HG03025 (cell line): Measurements from ENCODE around the gene APBB1.
A peak's percentile ranks its signal among the peaks of the same experiment; 100 is the strongest.
"Not testable (repeated sequence)": the region's sequence is repeated elsewhere in the genome, so short reads cannot be mapped to it uniquely, and the experiment has no call there.

Source experiments
- ATAC-seq: cut with Tn5 transposase; IDR thresholded peaks from one replicate; pipeline ENCODE4 v1.9.1; 2021; ENCODE audit warnings: mild to moderate bottlenecking, moderate library complexity; ENCODE audit not compliant: unreplicated experiment, low FRiP score

APBB1 gene

DNA sequence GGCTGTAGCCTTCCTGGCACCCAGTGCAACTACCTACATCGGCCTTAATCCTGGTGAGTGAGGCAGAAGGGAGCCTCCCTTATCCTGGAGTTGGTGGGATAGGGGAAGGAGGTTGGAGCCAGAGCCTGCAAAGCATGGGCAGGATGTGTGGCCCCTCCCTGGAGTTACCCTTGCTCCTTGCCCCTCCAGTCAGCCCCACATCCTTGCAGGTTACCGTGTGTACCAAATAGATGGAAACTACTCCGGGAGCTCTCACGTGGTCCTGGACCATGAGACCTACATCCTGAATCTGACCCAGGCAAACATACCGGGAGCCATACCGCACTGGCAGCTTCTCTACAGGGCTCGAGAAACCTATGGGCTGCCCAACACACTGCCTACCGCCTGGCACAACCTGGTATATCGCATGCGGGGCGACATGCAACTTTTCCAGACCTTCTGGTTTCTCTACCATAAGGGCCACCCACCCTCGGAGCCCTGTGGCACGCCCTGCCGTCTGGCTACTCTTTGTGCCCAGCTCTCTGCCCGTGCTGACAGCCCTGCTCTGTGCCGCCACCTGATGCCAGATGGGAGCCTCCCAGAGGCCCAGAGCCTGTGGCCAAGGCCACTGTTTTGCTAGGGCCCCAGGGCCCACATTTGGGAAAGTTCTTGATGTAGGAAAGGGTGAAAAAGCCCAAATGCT is 24.8 kb downstream of the APBB1 start:
- no peak for ATAC-seq

DNA sequence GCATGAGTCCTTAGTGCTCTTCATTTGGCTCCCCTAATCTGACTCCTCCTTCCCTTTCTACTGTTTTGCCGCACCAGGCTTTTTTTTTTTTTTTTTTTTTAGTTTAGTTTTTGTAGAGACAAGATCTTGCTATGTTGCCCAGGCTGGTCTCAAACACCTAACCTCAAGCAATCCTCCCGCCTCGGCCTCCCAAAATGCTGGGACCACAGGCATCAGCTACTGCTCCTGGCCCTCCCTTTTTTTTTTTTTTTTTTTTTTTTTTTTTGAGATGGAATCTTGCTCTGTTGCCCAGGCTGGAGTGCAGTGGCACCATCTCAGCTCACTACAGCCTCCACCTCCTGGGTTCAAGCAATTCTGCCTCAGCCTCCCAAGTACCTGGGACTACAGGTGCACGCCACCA is 26.6 kb downstream of the APBB1 start:
- not testable (repeated sequence) for ATAC-seq

DNA sequence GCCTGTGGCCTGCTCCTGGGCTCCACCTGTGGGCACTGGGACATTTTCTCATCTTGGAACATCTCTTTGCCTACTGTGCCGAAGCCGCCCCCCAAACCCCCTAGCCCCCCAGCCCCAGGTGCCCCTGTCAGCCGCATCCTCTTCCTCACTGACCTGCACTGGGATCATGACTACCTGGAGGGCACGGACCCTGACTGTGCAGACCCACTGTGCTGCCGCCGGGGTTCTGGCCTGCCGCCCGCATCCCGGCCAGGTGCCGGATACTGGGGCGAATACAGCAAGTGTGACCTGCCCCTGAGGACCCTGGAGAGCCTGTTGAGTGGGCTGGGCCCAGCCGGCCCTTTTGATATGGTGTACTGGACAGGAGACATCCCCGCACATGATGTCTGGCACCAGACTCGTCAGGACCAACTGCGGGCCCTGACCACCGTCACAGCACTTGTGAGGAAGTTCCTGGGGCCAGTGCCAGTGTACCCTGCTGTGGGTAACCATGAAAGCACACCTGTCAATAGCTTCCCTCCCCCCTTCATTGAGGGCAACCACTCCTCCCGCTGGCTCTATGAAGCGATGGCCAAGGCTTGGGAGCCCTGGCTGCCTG is 27.3 kb downstream of the APBB1 start:
- ATAC-seq = no peak

DNA sequence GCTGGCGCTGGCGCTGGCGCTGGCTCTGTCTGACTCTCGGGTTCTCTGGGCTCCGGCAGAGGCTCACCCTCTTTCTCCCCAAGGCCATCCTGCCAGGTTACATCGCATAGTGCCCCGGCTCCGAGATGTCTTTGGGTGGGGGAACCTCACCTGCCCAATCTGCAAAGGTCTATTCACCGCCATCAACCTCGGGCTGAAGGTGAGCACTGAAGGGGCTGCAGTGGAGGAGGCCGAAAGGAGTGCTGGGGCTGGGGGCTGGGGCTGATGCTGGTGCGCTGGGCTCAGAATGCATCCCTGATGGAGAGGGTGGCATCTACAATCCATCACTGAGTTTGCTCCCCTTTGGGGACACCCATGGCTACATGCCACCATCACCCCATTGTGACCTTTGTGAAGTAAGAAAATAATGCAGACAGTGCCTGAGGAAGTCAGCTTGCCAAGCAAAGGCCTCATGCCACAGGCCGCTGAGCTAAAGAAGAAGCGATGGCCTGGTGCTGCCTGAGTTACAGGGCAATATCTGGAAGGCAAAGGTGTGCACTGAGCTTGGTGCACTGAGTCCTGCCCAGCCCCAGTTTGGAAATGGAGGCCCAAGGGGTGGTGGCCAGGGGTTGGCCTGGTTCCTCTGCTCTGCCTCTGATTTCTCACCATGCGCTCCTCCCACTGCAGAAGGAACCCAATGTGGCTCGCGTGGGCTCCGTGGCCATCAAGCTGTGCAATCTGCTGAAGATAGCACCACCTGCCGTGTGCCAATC is 28.0 kb downstream of the APBB1 start:
- ATAC-seq = no peak

DNA sequence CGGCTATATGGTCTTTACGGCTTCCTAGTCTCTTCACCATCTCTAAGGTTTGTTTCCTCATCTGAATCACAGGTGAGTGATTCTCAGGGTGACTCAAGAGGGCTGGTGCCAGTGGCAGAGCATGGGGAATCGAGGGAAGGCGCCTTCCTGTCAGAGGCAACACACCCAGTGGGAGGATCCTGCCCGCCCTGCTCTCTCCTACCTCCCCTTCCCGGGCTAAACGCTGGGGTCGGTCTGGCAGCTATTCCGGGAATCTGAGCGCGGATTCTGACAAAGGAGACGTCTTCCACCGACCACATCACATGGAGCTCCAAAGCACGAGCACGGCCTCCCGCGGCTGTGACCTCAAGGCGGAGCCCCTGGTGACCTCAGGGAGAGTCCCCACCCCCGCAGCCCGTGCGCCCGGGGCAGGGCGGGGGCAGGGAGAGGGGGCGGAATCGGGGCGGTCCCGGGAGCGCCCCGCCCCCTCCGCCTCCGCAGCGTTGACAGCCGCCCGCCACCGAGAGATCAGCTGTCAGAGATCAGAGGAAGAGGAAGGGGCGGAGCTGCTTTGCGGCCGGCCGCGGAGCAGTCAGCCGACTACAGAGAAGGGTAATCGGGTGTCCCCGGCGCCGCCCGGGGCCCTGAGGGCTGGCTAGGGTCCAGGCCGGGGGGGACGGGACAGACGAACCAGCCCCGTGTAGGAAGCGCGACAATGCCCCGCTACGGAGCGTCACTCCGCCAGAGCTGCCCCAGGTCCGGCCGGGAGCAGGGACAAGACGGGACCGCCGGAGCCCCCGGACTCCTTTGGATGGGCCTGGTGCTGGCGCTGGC is 28.8 kb downstream of the APBB1 start, which contains the start of gene SMPD1:
SMPD1 (plus strand) TSS at position 570 of the 813 bp plus-strand sequence; CDS start at position 695, 125 bp downstream.
- ATAC-seq = peak; percentile 90

DNA sequence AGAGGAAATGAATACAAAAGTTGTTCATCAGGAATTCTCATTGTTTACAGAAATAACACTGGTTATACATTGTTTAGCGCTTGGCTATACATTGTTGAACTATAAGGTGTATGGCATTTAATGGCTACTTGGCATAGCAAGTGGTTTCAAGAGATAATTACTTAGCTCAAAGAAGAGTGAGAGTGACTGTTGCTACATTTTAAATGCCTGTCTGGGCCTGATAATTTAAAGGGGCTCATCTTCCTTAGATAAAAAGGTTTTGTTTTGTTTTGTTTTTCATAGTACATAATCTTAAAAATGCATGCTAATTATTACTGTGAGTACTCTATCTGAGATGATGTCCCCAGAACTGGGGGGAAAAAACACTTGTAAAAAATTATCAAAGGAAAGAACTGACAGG is 30.1 kb downstream of the APBB1 start:
- ATAC-seq = no peak

DNA sequence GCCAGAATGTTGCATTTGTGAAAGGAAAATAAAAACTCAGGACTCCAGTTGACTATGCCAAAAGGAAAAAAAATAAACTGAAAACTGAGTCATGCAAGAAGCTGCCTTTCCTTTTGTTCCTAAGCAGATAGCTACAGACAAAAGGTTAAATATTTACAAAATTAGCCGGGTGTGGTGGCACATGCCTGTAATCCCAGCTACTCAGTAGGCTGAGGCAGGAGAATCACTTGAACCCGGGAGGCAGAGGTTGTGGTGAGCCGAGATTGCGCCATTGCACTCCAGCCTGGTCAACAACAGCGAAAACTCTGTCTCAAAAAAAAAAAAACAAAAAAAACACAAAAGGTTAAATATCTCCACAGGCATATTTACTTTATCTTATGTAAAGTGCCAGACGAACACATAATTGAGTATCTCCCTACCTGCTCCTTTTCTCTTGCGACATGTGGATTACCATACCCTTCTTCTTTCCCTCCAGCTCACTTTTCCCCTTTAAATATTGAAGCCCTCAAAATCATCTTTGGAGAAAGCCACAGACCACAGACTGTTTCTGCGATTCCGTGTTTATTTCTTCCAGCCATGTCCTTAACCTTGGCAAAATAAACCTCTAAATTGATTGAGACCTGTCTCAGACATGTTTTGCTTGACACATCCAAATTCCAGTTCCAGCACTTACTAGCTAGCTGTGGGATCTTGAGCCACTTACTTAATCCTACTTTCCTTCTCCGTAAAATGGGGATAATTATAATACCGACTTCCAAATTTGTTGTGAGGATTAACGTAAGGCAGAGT is 30.9 kb downstream of the APBB1 start:
- no peak for ATAC-seq

DNA sequence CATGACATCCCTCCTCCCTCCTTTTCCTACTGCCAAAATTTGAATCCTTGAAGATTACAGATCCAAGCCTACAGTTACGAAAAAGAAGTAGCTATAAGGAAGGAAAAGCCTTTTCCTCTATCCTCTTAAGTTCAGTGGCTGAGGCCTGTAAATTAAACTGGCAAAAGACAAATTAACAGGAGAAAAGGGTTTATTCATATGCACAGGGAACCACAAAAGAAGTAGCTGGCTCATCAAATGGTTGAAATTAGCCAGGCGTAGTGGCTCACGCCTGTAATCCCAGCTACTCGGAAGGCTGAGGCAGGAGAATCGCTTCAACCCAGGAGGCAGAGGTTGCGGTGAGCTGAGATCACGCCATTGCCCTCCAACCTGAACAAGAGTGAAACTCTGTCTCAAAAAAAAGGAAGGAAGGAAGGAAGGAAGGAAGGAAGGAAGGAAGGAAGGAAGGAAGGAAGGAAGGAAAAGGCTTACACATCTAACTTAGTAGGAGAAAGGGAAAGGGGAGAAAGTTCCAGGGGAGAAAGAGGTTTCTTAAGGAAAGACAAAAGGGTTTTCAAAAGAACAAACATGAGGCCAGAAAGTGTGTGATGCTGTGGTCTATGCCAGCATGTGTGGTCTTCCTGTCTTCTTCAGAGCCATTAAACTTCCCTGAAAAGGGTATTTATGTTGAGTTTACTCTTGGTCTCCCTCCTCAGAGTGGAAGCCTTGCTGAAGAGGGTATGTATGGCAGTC is 33.7 kb downstream of the APBB1 start:
- ATAC-seq = no peak

DNA sequence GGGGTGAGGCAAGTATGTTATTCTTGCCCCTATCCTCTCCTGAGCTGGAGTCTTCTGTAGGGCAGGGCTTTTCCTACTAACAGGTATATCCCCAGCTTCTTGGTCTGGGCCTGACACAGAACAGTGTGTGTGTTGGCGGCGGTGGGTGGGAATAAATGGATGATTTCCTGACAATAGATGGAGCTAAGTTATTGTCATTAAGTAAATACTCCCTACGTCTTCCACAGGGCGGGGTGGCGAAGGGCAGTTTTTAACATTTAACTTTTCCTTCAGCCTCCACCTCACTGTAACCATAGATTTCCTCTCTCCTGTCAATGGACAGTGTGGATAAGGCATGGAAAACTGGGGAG is 40.3 kb downstream of the APBB1 start:
- ATAC-seq = no peak

DNA sequence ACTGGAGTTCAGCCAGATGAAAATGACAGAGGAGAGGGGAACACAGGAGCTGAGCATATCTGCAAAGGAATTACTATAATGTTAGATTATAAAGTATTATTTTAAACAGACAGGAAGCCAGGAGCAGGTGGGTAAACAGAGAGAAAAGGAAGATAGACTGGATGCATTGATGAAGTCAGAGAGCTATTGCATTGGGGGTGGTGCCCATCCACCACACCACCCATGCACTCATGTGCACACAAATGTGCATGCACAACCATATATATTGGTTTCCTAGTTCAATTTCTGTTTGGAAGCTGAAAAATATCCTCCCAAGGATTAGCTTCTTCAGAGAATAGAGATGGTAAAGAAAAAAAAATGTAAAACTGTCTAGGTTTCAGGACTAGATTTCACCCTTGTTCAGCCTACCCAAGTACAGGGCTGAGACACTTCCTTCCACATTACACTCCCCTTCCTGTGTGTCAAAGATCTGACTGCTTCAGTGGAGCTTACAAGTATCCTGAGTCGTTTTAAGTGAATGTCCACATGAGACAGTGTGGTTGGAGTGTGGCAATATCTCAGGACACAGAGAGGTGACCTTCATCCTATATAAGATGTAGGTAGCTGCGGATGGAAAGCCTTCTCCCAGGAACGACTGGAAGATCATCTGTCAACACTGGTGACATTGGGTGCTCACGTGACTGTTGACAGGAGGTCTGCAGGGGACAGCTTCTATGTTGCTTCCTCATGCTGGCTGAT is 40.8 kb downstream of the APBB1 start:
- no peak for ATAC-seq

DNA sequence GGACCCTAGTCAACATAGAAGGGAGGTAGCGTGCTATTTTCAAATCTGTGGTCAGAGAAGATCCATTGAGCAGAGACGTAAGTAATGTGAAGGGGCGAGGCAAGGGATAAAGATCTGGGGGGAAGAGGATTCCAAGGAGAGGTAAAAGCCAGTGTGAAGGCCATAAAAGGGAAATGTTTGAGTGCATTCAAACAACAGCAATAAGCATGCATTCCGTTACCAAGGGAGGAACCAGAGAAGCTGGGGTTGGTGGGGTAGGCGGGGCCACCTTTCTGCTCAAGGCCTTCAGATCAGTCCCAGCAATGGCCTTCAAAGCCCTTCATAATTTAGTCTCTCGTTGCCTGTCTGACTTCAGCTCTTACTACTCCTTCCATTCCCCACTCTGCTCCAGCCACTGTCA is 47.1 kb downstream of the APBB1 start:
- ATAC-seq = no peak

DNA sequence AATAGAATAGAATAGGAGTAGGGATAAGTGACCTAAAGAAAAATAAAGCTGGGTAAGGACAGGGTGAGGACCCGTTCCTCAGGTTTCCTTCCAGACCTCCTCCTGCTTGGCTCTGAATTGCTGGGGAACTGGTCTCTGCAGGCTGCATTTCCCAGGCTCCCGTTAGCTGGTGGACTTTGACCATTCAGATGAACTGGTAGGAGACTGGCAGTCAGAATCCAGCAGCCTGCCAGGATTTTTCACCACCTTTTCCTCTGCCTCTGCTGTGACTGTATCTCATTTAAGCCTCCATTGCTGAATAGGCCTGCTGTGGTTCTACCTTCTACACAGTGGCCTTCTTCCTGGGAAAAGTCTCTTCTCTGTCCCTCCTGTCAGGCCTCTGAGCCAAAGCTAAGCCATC is 53.2 kb downstream of the APBB1 start:
- ATAC-seq = no peak

DNA sequence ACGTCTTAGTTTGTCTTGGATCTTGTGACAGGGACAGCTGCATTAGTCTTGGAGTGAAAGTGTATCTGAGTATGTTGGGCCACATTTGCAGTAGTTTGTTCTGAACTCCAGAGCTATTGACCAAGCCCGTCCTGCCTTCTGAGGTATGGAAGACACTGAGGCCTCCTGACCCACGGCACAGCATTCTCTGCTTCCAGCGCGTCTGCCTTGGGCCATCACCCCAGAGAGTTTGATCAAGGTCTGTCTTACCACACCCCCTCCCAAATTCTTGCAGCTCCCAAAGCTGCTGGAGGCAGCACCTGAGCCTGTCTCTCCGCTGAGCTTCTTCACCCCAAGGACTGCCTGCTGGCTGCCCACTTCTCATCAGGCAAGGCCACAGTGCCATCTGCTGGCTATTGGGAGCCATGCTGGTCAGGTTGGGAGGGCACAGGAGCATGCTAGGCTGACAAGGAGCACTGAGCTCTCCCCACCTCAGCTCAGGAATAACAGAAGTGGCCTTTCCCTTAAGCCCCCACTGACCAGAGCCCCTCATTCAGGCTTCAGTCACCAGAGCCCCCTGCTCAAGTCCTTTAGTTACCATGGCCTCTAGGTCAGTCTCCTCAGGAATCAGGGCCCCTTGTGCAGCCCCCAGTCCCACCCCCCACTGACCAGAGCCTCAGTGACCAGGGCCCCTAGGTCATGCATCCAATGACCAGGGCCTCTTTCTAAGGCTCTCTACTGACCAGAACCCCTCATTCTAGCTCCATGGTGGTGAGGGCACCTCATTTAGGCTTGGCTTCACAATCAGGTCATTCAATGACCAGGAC is 55.8 kb downstream of the APBB1 start:
- peak; percentile 97 for ATAC-seq

DNA sequence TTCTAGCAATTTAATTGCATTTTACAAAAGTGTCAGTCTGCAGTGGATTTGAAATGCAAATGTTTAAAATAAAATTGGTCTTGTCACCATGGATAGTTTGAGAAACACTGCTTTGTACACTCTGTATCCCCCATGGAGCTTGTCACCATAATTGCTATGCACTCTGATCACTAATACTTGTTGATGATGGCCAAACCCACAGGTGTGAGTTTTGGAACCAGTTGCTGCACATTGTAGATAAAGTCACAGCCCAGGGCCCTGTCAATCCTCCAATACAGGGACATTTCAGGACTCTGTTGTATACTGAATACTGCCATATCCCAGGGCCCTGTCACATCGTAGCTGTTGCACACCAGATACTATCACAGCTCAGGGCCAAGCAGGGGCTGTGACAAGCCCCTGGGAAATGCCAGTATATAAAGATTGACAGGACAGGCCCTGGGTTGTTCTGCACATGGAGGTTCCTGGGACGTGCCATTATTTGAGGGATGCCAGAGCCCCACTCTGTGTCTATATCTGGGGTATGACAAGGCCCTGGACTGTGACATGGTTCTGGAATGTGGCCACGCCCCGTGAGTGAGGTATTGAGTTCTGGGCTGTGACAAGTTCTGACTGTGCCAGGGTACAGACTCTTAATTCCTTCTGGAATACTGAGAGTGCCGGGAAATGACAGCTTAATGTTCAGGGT is 56.6 kb downstream of the APBB1 start:
- no peak for ATAC-seq

DNA sequence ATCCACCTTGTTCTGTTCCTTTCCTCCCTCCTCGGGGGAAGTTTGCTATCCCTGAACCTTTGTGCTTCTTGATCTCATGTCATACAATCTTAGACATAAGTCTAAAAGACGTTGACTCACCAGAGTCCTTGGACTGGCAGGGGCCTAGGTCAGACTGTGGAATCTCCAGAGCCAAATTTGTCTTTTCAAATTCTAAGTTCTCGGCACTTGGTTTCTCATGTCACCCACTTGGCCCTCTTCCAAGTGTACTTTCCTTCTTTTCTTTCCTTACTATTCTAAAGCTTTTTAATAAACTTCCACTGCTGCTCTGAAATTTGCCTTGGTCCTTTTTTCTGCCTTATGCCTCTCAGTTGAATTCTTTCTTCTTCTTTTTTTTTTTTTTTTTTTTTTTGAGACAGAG is 58.7 kb downstream of the APBB1 start:
- ATAC-seq = no peak

DNA sequence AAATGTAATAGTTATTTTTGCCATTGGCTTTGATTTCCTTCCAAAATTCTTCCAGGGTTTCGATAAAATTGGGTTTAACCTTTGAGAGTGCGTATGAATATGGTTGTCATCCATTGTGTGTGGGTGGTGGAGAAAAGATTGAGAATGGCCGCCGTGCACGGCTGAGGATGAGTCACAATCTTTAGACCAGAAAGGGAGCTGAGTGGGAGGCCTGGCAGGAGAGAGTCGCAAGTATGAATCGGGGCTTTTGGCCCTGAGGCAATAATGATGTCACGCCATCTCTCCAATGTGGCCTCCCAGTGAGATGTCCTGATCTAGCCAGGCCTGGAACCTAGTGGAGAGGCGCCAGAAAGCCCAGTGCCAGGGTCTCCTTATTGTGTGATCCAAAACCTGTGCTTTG is 61.7 kb downstream of the APBB1 start:
- no peak for ATAC-seq

DNA sequence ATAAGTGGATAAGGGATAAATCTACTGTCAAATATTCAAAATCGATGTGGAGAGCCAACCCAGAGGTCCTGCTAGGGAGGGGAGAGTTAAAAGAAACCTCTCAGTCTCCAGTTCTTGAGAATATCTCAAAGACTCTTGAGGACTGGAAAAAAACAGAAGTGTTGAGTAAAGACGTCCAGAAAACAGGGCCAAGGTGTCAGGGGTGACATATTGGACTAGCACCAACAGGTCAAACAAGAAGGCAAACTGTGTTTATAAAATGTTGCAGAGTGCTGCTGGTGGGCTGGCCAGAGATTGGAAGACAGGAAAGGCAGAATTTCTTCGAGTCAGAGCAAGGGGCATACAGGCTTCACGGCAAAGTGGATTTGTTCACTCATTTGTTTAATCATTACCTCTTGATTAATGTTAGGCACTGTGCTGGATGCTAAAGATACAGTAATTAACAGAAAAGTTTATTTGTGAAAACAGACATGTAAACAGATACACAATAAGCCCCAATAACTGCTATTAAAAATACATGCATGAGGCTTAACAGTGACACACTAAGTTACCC is 62.3 kb downstream of the APBB1 start:
- ATAC-seq = no peak
